ENCODE results near the gene PEMT.
"Not testable (repeated sequence)": the region's sequence is repeated elsewhere in the genome, so short reads cannot be mapped to it uniquely, and the experiment has no call there.

Gene PEMT

GRCh38 chr17:17498606-17499301, 92.8 kb downstream of the PEMT start:
- DNase-seq: no peak

- DNase-seq: no peak
These were observed 93.5 kb downstream of the PEMT start for GRCh38 chr17:17497845-17498520.

DNA sequence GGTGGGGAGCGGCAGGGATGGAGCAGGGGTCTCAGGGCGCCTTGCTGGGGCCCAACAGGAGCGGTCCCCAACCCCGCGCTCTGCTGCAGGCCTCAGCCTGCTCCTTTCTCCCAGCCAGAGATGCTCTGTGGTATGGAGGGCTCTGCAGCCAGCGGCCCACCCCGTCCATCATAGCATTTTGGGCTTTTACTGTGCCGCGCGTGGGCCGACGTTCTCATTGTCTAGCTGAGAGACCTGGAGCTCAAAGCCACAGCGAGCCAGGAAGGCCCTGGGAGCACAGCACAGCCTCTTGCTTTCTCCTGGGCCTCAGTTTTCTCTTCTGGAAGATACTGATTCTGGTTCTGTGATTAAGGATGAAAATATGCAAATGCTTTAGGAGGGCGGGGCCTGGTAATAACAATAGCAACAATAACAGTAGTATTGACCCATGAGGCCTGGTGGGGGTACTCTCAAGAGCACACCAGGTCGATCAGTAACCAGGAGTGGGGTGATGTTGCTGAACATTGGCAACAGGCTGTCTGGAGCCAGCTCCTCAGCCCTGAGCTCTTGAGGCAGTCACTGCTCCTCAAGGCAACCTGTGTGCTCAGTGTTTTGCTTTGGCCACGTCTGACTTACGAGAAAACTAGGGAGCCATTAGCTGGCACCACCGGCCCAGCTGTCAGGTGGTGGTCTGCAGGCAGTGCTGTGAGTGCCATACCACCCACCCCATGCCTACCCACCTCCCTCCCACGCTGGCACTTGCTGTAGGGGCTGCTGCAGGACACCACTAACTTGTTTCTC, 94.3 kb downstream of the PEMT start:
- DNase-seq: no peak

- peak; percentile 81 for DNase-seq
These were observed 95.1 kb downstream of the PEMT start, which contains the start of gene RASD1 for GRCh38 chr17:17496189-17497064. TSS of gene RASD1 (minus strand) at chr17:17496395. CDS start at chr17:17496181, 214 bp downstream.

- peak; percentile 18 for DNase-seq
These were observed 95.8 kb downstream of the PEMT start for GRCh38 chr17:17495536-17496188.

GRCh38 chr17:17494870-17495535, 96.5 kb downstream of the PEMT start:
- DNase-seq: no peak

GRCh38 chr17:17494499-17494869, 97.0 kb downstream of the PEMT start:
- no peak for DNase-seq

- no peak for DNase-seq
These were observed 97.5 kb downstream of the PEMT start for GRCh38 chr17:17493986-17494466.

DNA sequence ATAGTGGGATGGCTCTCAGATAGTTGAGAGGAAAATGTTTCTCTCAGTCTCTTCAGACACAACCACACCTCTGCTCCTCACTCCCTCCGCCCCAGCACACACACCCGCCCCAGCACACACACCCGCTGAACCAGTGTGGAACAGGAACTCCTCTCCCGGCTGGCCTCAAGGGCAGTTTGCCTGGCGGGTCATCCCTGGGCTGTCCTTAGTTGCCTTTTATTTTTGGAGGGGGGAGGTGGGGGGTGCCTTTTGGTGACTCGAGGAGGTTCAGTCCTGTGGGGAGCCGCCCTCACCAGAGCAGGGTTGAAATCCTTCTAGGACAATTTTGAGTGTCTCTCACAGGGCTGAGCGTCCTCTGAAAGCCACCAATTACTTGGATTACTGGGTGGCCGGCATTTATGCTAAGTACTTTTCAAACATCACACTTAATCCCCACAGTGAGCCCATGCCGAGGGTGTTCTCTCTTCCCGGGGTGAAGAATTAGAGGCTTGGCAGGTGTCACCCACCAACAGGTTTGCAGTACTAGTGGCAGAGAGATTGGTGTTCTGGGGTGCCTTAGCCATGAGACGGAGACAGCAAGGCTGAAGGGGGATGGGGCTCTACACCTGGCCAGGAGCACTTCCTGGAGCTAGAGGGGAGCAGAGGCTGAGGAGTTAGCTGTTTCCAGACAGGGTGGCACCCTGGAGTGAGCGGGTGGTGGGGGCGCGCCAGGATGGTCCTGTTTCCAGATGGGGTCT, 98.1 kb downstream of the PEMT start:
- DNase-seq: no peak

DNA sequence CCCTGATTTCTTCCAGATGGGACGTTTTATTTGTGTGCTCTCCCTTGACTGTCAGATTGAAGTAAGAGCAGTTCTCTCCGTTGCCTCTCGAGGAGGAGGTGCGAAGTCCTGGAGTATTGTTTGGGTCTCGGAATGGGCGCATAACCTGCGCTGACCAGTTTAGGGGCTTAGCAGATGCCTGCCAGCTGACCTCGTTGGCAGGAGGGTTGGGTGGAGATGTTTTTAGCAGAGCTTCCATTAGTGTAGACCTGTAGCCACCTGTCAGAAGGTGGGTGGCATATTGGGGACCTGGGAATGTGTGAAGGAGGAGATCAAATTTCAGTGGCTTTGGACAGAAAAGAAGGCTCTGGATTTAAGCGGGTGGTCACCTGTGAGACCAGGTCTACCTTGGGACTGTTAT, 98.9 kb downstream of the PEMT start:
- DNase-seq: no peak

- no peak for DNase-seq
These were observed 99.4 kb downstream of the PEMT start for GRCh38 chr17:17492085-17492484.

GRCh38 chr17:17491546-17491988, 99.9 kb downstream of the PEMT start:
- DNase-seq: no peak

GRCh38 chr17:17491031-17491471, 100.5 kb downstream of the PEMT start:
- DNase-seq: no peak

- no peak for DNase-seq
These were observed 103.5 kb downstream of the PEMT start for GRCh38 chr17:17487998-17488397.

GRCh38 chr17:17486416-17486815, 105.1 kb downstream of the PEMT start:
- not testable (repeated sequence) for DNase-seq

GRCh38 chr17:17485420-17485819, 106.1 kb downstream of the PEMT start:
- DNase-seq: no peak

DNA sequence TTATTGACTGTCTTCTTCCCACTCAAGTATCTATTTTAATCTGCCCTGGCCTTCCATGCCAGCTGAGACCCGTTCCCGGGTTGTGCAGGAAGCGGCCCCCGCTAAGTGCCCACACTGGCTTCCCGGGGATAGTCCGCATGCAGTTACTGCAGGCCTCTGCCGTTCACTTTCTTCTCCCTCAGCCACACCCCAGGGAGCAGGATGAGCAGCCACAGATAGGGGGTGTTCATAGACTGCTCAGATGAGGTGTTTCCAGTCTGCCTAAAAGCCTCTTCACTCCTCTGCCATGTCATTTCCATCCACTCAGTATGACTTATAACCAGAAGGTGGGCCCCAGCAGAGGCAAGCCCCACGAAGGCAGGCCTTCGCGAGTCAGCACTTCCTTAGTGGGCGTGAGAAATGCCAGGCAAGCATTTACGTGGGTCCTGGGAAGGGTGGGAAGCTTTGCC, 107.0 kb downstream of the PEMT start:
- no peak for DNase-seq

DNA sequence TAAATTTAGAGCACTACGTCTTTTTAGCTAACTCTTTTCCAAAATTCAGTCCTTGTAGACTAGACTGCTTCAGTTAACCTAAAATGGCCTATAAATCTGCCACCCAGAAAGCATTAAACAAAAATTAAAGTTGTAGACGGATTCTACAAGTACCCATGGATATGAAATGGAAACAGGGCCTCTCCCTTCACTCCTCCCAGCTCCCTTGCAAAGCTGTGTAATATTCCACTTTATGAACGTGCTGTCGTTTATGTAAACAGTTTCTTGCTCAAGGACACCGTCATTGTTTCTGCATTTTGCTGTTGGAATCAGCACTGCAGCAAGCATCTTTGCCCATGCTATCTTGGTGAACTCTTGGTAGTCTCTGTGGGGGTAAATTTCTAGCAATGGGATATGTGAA, 109.6 kb downstream of the PEMT start:
- no peak for DNase-seq

DNA sequence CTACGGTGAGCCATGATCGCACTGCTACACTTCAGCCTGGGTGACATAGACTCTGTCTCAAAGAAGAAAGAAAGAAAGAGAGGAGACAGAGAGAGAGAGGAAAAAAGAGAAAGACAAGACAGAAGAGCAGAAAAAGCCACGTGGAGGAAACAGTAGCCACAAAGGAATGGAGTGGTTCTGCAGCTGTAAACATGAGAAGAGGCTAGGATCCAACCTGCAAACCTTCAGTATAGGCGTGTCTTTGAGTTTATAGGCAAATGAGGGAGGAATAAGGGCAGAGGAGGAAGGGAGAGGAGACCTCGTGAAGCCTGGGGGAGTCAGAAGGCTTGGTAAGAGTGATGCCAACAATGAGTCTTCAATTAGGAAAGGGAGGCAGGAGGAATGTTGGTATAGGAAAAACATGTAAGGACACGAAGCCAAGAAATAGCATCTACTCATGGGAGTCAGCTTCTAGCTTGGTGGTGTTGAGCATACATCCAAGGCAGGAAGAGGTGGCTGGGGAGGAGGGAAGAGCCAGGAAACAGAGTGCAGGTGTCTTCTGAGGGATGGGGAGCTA, 110.8 kb downstream of the PEMT start:
- no peak for DNase-seq

DNA sequence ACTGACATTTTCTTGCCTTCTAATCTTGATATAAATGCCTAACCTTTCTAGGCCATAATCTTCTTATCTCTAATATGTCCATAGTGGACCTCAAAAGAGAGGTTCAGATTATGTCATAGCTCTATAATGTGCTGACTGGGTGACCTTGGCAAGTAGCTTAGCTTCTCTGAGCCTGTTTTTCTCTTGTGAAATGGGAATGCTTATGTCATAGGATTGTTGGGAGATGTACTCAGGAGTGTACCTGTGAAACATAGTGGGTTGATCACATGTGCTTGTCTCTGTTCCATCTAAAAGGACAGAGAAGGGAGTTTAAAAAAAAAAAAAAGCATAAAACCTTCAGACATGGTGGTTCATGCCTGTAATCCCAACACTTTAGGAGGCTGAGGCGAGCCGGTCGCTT, 112.3 kb downstream of the PEMT start:
- no peak for DNase-seq
